Sciatic nerve (tissue), 1 donor: ENCODE measurements around the gene SLFN13. TPM values are rescaled to one million over a fixed set of nuclear protein-coding genes. Genes with fewer than 3 reads are reported as not detected.

Source experiments
- total RNA-seq: library from RNA; stranded (reverse); fragmentation: NEBNext Ultra II Directional; extraction: Animal tissue kit (Norgen Biotek cat#: 25700); gene quantifications from one replicate; pipeline ENCODE4 v1.2.1, GENCODE V29; 2021
- donor health status: DM: no; HTN: no; CAD: no.

Gene SLFN13
- total RNA-seq, 1 donor from 2014 or later = 33.8 TPM

Other genes with a start within 250 kb of the SLFN13 start
- 47.7 TPM for gene SLFN5, start 205.7 kb downstream of the SLFN13 start, total RNA-seq
- gene SLFN11, start 75.1 kb downstream of the SLFN13 start, total RNA-seq = 107 TPM
- gene SLFN12, start 16.3 kb downstream of the SLFN13 start, total RNA-seq = 17.2 TPM
- 6.0 TPM for gene SLFN12L, start 88.9 kb upstream of the SLFN13 start, total RNA-seq
- 0.45 TPM for gene SLFN14, start 112.1 kb upstream of the SLFN13 start, total RNA-seq
- 7.8 TPM for gene PEX12, start 129.8 kb upstream of the SLFN13 start, total RNA-seq
- gene AP2B1, start 138.6 kb upstream of the SLFN13 start, total RNA-seq = 130 TPM